Thyroid gland (tissue), 4 donors: Measurements from ENCODE around the gene CYP2D6.
"Not testable (repeated sequence)": the region's sequence is repeated elsewhere in the genome, so short reads cannot be mapped to it uniquely, and the experiment has no call there.

Experiments
- POLR2A ChIP-seq, 2 donors: fragments of 450-650 bp; IDR thresholded peaks; one replicate each; pipeline ENCODE4 v1.6.1; 2017; ENCODE audit warnings: antibody characterized with exemption in 2 of 2, mild to moderate bottlenecking in 2 of 2, moderate library complexity in 1 of 2
- TF ChIP-seq, protein P1 (sequence below), 6 experiments: fragments of 200-600 bp in 3 of 6; fragments of 450-650 bp in 3 of 6; sonication (generic) in 3 of 6; IDR thresholded peaks; one replicate each; pipeline ENCODE4 v1.5.1; 2016 to 2019; ENCODE audit warnings: antibody characterized with exemption in 6 of 6, mild to moderate bottlenecking in 2 of 6, inconsistent platforms in 1 of 6, moderate library complexity in 1 of 6

DNA sequence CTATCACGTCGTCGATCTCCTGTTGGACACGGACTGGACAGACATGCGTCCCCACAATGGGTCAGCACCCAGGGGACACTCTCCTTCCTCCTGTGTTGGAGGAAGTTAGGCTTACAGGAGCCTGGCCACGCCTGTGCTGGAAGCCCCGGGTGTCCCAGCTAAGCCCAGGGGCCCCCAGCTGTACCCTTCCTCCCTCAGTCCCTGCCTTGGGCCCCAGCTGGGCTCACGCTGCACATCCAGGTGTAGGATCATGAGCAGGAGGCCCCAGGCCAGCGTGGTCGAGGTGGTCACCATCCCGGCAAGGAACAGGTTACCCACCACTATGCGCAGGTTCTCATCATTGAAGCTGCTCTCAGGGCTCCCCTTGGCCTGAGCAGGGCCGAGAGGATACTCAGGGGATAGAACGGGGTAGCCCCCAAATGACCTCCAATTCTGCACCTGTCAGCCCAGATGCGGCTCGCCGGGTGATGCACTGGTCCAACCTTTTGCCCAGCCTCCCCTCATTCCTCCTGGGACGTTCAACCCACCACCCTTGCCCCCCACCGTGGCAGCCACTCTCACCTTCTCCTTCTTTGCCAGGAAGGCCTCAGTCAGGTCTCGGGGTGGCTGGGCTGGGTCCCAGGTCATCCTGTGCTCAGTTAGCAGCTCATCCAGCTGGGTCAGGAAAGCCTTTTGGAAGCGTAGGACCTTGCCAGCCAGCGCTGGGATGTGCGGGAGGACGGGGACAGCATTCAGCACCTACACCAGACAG, 10.9 kb upstream of the CYP2D6 start:
- TF ChIP-seq, protein P1, sequence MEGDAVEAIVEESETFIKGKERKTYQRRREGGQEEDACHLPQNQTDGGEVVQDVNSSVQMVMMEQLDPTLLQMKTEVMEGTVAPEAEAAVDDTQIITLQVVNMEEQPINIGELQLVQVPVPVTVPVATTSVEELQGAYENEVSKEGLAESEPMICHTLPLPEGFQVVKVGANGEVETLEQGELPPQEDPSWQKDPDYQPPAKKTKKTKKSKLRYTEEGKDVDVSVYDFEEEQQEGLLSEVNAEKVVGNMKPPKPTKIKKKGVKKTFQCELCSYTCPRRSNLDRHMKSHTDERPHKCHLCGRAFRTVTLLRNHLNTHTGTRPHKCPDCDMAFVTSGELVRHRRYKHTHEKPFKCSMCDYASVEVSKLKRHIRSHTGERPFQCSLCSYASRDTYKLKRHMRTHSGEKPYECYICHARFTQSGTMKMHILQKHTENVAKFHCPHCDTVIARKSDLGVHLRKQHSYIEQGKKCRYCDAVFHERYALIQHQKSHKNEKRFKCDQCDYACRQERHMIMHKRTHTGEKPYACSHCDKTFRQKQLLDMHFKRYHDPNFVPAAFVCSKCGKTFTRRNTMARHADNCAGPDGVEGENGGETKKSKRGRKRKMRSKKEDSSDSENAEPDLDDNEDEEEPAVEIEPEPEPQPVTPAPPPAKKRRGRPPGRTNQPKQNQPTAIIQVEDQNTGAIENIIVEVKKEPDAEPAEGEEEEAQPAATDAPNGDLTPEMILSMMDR (IDR thresholded peaks at IDR 0.05): not testable (repeated sequence)
- not testable (repeated sequence) for TF ChIP-seq POLR2A (IDR thresholded peaks at IDR 0.05)
